Psoas muscle (tissue), 8 donors: ENCODE data around the gene CENPC. TPM values are rescaled to one million over a fixed set of nuclear protein-coding genes. Genes with fewer than 3 reads are reported as not detected.

ENCODE experiments used
- ATAC-seq, 4 donors: fragments of 200-7000 bp; cut with Tn5 transposase; one replicate each; pipeline ENCODE4 v1.9.1; 2020; ENCODE audit warnings: moderate library complexity in 3 of 4, mild to moderate bottlenecking in 2 of 4
- DNase-seq, 2 donors: peaks; one replicate each; pipeline ENCODE4 v3.0.0-alpha.2; 2020
- H3K27ac ChIP-seq: fragments of 200-600 bp; one replicate; pipeline ENCODE4 v1.8.0; 2022
- H3K27me3 ChIP-seq, 3 donors: fragments of 200-600 bp in 1 of 3; one replicate each; pipeline versions ENCODE4 v1.6.1 to v1.8.0; 2013 to 2022; ENCODE audit warnings: low read length in 2 of 3, mild to moderate bottlenecking in 2 of 3, moderate library complexity in 1 of 3; ENCODE audit not compliant: insufficient read depth in 3 of 3
- H3K36me3 ChIP-seq, 2 donors: fragments of 200-600 bp in 1 of 2; one replicate each; pipeline versions ENCODE4 v1.6.1 to v1.8.0; 2013 to 2022; ENCODE audit warnings: low read depth in 1 of 2, mild to moderate bottlenecking in 1 of 2, moderate library complexity in 1 of 2; ENCODE audit not compliant: insufficient read depth in 1 of 2
- H3K4me1 ChIP-seq: fragments of 200-600 bp; one replicate; pipeline ENCODE4 v1.8.0; 2022
- H3K4me3 ChIP-seq: fragments of 200-600 bp; one replicate; pipeline ENCODE4 v1.8.0; 2022; ENCODE audit warnings: mild to moderate bottlenecking
- H3K9me3 ChIP-seq: fragments of 200-600 bp; one replicate; pipeline ENCODE4 v1.8.0; 2022
- WGBS, 3 donors: extraction: QIAGEN DNeasy Blood & Tissue Kit; methylation state at CpG; one replicate each; pipeline versions ENCODE4 v1.1.6 to v1.1.7; 2013; 5-methylcytosine and 5-hydroxymethylcytosine counted together
- intact Hi-C, 2 donors: fragments of 100-400 bp; cut with DNase I; formaldehyde crosslinking; loops; one replicate each; pipeline versions ENCODE4 v1.11.0 to v1.14.2; 2022
- polyA plus RNA-seq, 3 donors: library from polyadenylated mRNA; stranded (reverse); fragments of 200-250 nt; gene quantifications; one replicate each; pipeline ENCODE4 v1.2.3, GENCODE V29; 2013
- total RNA-seq, 4 donors: library from RNA; stranded (reverse); fragmentation: NEBNext Ultra II Directional in 2 of 4; extraction: Animal tissue kit (Norgen Biotek cat#: 25700) in 2 of 4; gene quantifications; one replicate each; pipeline versions ENCODE4 v1.2.1 to v1.2.4, GENCODE V29; 2021 to 2023
- TF ChIP-seq, protein P1 (sequence below): fragments of 200-600 bp; IDR thresholded peaks from one replicate; pipeline ENCODE4 v1.8.0; 2022; ENCODE audit warnings: antibody characterized with exemption
- donor health status: healthy with polysubstance abuse.
- donor health status: DM: no; HTN: no; CAD: no; lungs with moderate emphysema.
- donor health status: Bipolar disorder and iron deficiency.
- donor health status: healthy.
- donor health status: DM: yes; HTN: yes; CAD: no.
- donor health status: DM: no; HTN: no; CAD: no.
- donor health status: DM: no; HTN: no; CAD: no.
- donor health status: DM: yes; HTN: yes; CAD: no.

Gene CENPC
- total and polyA plus RNA-seq, 7 donors: 1.5 to 5.6 (median 3.5) TPM

DNA sequence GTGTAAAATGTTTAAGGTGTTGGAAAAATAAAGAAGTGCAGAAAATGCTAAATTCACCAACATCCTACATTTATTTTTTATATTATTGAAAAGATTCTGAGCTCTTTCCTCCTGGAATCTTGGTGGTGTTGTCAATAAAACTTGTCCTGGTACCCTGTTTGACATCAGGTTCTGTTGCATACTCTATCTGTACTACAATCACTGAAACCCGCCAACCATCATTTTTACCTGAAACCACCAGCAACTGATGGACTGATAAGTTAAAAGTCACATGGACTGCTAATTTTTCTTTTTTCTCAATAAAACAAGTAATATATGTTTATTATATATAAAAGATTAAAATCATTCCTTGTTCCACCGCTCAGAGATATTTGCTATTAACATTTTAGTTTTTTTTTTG, 36.6 kb upstream of the CENPC start:
- Histone ChIP-seq H3K36me3 (no peaks in the 10 kb centered on the region), H3K27ac (no peak overlapping the region), H3K4me3 (no peak overlapping the region), H3K9me3 (no peaks in the 10 kb centered on the region), H3K27me3 (no peaks in the 10 kb centered on the region), H3K4me1 (no peaks in the 10 kb centered on the region)
- ATAC-seq (no peak), DNase-seq (no peak)
- intact Hi-C loops: no loop called here
- 48 to 50% (median 49%) methylated on average over 2 of the region's 2 CpGs for WGBS, 3 donors
- TF ChIP-seq, protein P1, sequence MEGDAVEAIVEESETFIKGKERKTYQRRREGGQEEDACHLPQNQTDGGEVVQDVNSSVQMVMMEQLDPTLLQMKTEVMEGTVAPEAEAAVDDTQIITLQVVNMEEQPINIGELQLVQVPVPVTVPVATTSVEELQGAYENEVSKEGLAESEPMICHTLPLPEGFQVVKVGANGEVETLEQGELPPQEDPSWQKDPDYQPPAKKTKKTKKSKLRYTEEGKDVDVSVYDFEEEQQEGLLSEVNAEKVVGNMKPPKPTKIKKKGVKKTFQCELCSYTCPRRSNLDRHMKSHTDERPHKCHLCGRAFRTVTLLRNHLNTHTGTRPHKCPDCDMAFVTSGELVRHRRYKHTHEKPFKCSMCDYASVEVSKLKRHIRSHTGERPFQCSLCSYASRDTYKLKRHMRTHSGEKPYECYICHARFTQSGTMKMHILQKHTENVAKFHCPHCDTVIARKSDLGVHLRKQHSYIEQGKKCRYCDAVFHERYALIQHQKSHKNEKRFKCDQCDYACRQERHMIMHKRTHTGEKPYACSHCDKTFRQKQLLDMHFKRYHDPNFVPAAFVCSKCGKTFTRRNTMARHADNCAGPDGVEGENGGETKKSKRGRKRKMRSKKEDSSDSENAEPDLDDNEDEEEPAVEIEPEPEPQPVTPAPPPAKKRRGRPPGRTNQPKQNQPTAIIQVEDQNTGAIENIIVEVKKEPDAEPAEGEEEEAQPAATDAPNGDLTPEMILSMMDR: no peak

DNA sequence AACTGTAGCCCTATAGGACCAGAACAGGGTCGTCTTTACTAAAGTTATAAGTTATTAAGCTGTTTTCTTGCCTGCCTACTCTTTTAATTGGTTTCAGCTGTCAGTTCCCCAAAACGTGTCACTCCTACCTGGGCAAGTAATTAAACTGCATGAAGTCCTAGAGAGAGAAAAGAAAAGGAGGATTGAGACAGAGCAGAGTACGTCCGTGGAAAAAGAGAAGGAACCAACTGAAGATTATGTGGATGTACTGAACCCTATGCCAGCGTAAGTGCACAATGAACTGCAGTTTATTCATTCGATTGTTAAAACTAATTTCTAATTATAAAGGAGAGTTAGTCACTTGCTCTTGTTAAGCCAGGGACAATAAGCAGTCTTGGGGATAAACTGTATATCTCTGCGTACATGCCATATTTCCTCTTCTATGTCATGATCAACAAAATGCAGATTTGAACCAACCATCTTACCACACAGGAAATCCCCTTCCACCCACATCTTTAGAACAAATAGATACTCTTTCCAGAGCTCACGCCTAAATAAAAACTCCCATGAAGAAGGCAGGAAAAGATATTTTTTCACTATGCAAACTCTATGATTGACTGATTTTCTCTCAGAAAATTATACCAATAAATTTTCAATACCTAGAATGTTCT, 36.0 kb upstream of the CENPC start:
- 75 to 79% (median 76%) methylated on average over 8 of the region's 8 CpGs for WGBS, 3 donors
- H3K27me3 ChIP-seq: no peaks in the 10 kb centered on the region
- no peak for ATAC-seq

DNA sequence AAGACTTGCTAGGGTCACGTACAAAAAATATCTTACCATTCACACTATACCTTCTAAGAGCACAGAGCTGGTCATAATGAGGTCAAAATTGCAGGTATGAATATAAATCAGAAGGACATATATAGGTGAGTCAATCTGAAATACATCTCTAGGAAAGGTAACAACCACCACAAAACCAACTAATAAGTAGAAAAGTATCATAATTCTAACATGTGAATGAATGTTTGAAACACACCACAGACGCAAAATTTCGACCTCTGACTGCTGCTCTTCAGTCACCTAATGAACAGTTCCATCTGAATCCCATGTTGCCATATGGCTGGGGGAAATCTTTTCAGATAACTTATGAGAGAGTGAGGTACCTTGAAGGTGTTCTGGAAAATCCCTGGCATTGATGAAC, 35.3 kb upstream of the CENPC start:
- intact Hi-C loops: no loop called here
- no peak overlapping the region for H3K27ac ChIP-seq
- no peaks in the 10 kb centered on the region for H3K4me1 ChIP-seq
- ATAC-seq (no peak), DNase-seq (no peak)
- no peaks in the 10 kb centered on the region for H3K36me3 ChIP-seq
- no peaks in the 10 kb centered on the region for H3K9me3 ChIP-seq
- WGBS, 3 donors: 93 to 96% (median 95%) methylated on average over 3 of the region's 3 CpGs
- H3K27me3 ChIP-seq: no peaks in the 10 kb centered on the region
- H3K4me3 ChIP-seq: no peak overlapping the region
- TF ChIP-seq, protein P1: no peak

More for the DNA sequence above, 36.0 kb upstream of the CENPC start:
- no peaks in the 10 kb centered on the region for H3K9me3 ChIP-seq
- TF ChIP-seq, protein P1: no peak
- no peaks in the 10 kb centered on the region for H3K4me1 ChIP-seq
- DNase-seq: no peak
- intact Hi-C loops: no loop called here
- H3K36me3 ChIP-seq: no peaks in the 10 kb centered on the region
- H3K4me3 ChIP-seq: no peak overlapping the region
- no peak overlapping the region for H3K27ac ChIP-seq

DNA sequence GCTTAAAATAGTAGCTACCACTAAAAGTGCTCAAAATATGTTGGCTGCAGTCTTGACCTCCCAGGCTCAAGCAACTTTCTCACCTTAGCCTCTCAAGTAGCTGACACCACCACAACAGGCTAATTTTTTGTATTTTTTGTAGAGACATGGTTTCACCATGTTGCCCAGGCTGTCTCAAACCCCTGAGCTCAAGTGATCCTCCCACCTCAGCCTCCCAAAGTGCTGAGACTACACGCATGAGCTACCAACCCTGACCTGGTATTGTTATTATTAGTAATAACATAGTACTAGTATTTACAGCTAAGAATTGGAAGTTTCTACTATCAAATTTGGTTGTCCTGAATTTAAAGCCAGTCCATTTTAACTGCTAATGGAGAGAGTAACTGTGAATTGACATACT, 31.2 kb upstream of the CENPC start:
- Histone ChIP-seq H3K4me3 (no peak overlapping the region), H3K27me3 (no peaks in the 10 kb centered on the region), H3K36me3 (no peaks in the 10 kb centered on the region), H3K9me3 (no peaks in the 10 kb centered on the region), H3K27ac (no peak overlapping the region), H3K4me1 (no peaks in the 10 kb centered on the region)
- intact Hi-C loops: no loop called here
- TF ChIP-seq, protein P1: no peak
- WGBS, 3 donors: 99 to 100% (median 100%) methylated on average over 1 of the region's 1 CpG
- DNase-seq (no peak), ATAC-seq (no peak)

DNA sequence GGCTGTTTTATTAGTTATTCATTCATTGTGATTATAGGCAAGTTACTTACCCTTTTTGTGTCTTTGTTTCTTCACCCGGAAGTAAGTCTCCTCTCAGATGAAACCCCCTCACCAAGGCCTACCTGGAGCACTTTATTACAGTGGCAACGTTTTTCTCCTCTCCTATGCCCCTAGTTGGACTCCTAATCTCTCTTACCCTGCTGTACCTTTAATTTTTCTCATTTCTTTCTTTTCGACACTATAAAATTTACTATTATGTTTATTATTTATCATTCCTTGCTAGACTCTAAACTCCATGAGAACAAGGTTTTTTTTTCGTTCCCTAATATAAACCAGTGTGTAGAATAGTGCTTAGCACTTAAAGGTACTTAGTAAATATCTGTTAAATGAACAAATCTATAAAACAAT, 30.8 kb upstream of the CENPC start:
- no peaks in the 10 kb centered on the region for H3K36me3 ChIP-seq
- 75 to 85% (median 79%) methylated on average over 4 of the region's 4 CpGs for WGBS, 3 donors
- H3K9me3 ChIP-seq: no peaks in the 10 kb centered on the region
- no peak overlapping the region for H3K27ac ChIP-seq
- TF ChIP-seq, protein P1: no peak
- H3K4me3 ChIP-seq: no peak overlapping the region
- H3K4me1 ChIP-seq: no peaks in the 10 kb centered on the region
- intact Hi-C loops: no loop called here
- no peaks in the 10 kb centered on the region for H3K27me3 ChIP-seq
- DNase-seq (no peak), ATAC-seq (no peak)
